DMS79 treated with DMSO at 0.1 percent for 48 hours (cell line): ENCODE data around the gene NMNAT3.

Source experiments
- DNase-seq: peaks from one replicate; lab custom pipeline; 2025; lab: John Stamatoyannopoulos, UW

NMNAT3 gene

DNA sequence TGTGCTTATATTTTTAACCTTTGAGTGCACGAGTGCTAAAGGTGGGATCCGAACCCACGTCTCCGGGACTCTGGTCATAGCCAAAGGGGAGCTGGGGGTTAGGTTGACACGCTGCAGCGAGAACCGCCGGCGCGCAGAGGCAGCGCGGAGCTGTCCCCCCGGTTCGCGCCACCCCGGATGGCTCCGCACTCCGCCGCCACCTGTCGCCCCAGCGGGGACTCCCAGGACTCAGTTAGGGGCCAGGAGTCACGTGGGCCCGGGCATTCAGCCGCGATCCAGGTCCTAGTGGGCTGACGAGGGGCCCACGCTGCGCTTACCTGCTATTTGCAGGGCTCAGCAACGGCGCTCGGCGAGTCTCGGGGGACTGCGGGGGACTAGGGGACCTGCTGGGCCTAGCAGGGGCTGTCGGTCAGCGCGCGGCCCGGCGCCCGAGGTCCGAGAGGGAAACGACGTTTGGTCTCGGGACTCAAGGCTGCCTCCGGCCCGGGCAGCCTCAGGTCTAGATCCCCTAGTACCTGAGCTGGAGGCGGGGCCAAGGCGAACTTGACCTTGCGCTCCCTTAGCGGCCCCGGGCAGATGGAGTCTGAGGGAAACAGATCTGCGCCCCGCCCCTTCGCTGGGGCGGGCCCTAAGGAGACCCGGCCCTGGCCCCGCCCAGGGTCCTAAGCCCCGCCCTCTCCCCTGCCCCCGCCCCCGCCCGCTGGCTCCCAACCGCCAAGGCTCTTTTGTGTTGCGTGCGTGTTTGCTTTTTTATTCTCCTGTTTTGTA lies at the start of gene NMNAT3:
Gene NMNAT3, minus strand, starts transcription at position 585 of the 768 bp plus-strand sequence. CDS start 50,248 bp downstream, outside the sequence.
- DNase-seq = no peak

DNA sequence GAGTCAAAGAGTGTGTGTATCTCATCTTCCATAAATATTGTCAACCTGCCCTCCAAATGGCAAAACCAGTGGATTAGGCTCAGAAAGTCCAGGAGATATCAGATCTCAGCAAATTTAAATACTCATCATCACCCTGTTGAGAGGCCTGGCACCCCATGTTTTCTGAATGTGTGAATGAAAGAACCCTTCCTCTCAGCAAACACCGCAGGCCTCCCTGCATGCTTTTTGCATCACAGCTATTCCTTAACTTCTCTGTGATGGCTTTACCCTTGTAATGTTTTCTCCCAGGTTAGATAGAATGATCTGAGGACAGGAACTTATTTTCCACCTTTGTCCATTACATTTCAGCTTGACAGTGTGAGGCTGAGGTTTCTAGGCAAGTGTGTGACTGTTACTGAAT lies 43.6 kb upstream of the NMNAT3 start:
- no peak for DNase-seq

DNA sequence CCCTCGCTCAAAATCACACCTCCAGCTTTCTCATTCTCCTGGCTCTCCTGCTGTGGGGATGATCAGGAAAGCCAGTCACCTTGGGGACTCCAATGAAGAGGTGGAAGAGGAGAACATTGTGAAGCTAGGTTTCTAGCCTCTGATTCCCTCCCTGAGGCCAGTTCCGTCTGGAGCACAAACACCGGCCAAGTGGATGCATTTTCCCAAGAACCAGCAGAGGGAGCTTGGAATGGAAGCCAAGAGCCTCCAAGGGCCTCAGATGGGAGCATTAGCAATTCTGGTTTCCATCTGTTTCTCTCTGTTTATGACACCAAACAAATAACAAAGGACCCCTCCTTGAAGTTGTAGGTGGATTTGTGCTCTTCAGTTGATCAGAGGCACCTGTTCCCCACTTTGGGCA lies 40.6 kb upstream of the NMNAT3 start:
- DNase-seq = no peak

DNA sequence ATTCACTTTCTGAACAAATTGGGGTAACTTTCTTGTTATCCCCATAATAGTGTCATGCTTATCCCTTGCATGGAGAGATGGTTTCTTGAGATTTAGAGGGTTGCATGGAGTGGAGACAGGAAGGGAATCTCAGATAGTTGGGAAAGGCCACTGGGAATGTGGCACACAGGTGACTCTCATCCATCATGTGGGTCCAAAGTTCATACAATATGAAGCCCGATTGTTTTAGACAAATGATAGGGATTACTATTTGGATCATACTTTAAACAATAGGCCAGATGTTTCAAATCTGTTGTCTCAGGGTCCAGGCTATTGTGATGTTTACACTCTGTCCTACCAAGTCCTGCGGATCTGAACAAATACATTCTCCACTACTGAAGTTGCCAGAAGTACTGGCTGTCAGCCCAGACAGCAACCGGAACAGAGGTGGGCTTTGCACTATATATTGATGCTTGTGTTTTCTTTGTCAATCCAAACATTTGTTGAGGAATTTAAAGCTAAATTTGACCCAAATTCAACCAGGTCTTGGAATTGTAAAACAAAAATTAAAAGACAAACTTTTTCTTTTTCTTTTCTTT lies 39.2 kb upstream of the NMNAT3 start:
- no peak for DNase-seq

DNA sequence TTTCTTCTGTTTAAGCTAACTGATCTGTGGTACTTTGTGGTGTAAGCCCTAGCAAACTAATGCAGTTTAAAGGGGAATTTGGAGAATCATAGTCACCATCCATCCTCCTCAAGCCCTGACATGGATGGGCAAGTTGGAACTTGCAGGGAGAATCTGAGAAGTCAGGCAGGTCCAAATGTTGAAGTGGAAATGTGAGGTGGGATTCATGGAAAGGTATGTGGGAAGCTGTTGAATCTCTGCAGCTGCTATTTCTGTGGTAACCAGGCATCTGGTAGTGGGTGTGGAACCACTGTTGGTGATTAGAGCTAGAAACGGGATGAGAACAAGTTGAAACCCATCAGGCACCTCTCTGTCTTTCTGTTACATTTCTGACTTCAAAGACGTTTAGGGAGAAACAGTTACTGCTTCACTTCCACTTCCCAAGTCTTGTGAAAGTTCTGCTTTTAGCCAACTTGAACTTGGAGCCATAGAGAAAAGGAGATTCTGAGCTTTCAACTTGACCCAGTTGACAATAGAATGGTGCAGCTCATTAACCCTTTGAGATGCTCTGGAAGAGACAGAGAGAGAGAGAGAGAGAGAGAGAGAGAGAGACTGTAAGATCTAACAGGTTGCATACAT lies 38.1 kb upstream of the NMNAT3 start:
- peak; percentile 44 for DNase-seq

GRCh38 chr3:139715166-139715565 lies 37.4 kb upstream of the NMNAT3 start:
- DNase-seq = no peak

- DNase-seq = no peak
Measured at GRCh38 chr3:139710212-139710611, 32.4 kb upstream of the NMNAT3 start.

GRCh38 chr3:139705631-139706030 lies 27.9 kb upstream of the NMNAT3 start:
- no peak for DNase-seq

DNA sequence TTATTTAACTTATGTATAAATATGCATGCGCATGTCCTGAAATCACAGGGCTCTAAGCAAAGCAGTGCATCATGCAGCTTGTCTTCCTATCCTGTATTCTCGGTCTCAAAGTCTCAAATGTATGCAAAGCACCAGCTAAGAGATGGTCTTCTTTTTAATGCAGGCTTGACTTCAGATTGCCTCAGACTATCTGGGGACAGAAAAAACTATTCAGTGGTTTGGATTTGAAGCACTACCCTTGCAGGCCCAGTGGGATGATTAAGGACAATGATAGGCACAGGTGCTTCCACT lies 18.5 kb upstream of the NMNAT3 start:
- DNase-seq = no peak

DNA sequence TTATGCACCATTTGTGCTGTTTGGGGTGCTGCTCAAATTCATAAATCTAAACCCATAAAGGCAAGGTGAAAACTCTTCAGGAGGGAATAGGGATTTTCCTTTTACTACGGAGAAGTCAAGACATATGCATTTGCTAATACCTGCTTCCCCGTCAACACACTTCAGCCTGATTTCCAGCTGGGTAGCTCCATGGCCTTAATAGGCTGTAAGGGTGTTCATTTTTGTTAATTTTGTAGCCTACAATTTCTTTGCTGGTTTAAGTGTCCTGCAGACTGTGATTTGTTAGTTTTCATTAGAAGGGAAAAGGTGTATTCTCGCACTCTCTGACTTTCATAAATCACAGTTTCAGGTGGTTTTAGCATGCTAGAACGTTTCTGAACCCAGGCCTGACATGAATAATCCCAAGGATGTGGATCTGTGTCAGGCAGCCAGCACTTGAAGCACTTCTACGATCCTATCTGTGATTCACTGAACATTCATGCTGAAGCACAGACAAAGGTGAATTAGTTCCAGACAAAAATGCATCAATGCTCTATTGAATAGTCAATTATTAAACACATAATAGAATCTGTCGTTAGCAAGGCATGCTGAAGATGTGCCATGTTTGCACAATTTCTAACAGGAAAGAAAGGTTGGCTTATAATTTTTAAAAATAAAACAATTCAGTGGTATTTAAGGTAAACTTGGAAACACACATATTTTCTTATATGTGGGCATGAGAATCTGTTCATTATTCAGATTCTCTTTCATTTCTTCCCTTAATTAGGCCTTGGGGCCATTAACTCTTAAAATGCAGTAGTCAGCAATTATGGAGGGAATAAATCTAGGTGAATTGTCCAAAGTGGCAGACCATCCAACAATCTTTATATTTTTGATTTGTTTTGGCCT lies 17.9 kb upstream of the NMNAT3 start:
- DNase-seq = no peak

- DNase-seq = no peak
Measured at GRCh38 chr3:139695007-139695406, 17.2 kb upstream of the NMNAT3 start.

- no peak for DNase-seq
Measured at GRCh38 chr3:139694542-139694941, 16.8 kb upstream of the NMNAT3 start.

- no peak for DNase-seq
Measured at GRCh38 chr3:139691619-139692018, 13.8 kb upstream of the NMNAT3 start.

DNA sequence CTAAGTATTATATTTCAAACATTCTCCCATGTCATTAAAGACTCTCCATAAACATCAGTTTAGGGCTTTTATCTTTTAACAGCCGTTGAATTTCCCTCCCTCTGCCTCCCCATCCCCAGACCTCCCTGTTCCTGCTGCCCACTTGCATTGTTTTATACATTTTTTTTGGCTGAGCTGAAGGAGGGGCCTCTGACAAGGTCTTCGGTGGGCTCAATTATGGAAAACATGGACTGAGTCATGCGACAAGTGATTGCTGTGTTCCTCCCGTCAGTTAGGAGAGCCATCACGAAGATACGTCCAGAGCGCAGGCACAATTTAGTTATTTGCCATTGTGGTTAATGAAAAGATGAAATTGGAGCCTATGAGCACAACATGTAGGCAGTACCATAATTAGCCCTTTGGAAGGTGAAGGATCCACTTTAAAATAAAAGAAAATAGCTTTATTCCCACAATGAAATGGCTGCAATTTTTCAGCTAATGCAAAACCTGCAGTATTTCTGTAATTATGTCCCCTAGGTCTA lies 12.0 kb upstream of the NMNAT3 start:
- peak; percentile 84 for DNase-seq

DNA sequence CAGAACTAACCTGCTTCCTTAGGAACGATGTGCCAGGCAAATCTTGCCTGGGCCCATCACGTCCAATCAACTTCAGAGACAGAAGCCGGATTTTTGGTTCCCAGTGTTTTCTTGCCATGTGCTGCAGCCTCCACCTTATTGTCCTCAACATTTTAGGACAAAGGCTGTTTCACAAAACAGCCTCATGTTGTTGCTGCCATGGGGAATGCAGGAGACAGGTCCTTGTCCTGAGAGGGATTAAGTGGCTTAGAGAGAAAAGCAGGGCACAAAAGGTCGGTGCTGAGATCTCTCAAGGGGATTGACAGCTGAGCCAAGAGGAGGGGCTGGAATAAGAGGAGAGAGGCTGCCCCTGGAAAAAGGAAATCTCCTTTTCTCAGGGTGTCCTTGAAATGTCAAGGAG lies 11.3 kb upstream of the NMNAT3 start:
- peak; percentile 92 for DNase-seq

GRCh38 chr3:139687431-139687830 lies 9.7 kb upstream of the NMNAT3 start:
- DNase-seq = no peak

DNA sequence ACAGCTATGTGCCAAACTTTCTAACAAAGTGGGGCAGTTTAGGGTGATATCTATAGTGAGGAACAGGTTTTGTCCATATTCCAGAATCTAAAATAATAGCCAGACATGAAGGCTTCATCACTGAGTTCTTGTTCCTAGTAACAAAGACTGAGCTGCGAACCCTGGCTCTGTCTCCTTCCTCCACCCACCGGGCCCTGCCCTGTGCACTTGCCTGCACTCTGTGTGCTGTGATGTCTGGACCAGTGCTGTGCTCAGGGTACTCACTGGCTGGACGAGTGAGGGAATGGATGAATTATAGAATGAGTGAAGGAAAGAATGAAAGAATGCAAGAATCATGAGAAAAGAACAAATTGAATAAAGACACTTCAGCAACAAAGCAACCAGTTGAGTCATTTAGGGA lies 8.9 kb upstream of the NMNAT3 start:
- no peak for DNase-seq

DNA sequence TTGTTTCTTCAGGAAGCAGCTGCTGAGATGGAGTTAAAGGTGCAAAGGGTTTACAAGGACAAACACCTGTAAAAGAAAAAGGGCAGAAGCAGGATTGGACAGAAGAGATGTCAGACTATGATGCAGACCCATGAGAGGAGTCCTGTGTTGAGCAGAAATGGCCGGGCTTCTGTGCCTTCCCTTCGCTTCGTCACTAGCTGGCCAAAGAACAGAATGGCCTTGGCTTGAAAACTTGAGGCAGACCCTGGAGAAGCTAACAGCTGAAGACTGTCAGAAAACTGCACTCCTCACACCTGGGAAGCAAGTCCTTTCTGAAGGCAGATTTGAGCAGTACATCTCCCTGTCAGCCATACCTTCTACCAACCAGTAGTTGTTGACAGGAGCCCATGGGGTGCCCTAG lies 8.4 kb upstream of the NMNAT3 start:
- DNase-seq = no peak

GRCh38 chr3:139679220-139679775 lies 1.5 kb upstream of the NMNAT3 start:
- DNase-seq = no peak

- no peak for DNase-seq
Measured at GRCh38 chr3:139676632-139677387, 962 bp downstream of the NMNAT3 start.

- no peak for DNase-seq
Measured at GRCh38 chr3:139676108-139676507, 1.7 kb downstream of the NMNAT3 start.
